Subcutaneous adipose tissue (tissue), 4 donors: ENCODE measurements around the gene GLRX3. TPM values are rescaled to one million over a fixed set of nuclear protein-coding genes. Genes with fewer than 3 reads are reported as not detected.

Experiments used
- CTCF ChIP-seq: fragments of 450-650 bp; IDR thresholded peaks from one replicate; pipeline ENCODE4 v1.5.1; 2016; ENCODE audit warnings: low read depth, mild to moderate bottlenecking, control low read depth, antibody characterized with exemption, moderate library complexity
- total RNA-seq, 4 donors: library from RNA; depleted of rRNA; stranded (reverse); fragments of >200 nt; gene quantifications; one replicate each; pipeline ENCODE4 v1.1.0, GENCODE V29; 2016

GLRX3 gene
- total RNA-seq, 4 donors from 2014 or later: 39.0 to 58.0 (median 45.1) TPM

DNA sequence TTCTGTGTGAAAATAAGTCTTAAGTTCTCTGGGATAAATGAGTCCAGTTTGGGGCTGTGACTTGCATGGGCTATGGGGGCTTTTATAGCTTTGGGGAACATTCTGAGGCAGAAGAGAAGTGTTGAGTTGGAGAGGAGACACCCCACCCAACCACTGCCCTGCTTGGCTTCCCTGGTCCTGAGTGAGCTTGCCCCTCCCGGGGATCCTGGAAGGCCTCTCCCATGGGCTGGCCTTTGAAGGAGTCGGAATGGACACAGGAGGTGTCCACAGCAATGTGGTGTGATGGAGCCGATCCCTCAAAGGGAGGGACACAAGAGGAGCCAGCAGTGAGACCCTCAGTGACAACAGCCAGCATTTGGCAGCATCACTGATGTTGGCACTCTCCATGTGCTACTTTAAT is 89.8 kb downstream of the GLRX3 start:
- TF ChIP-seq CTCF: no peak

GRCh38 chr10:130227883-130228282 is 91.7 kb downstream of the GLRX3 start:
- no peak for TF ChIP-seq CTCF

Other genes starting within 250 kb of the GLRX3 start
- 10 to 100 TPM; 29.1 to 50.9 (median 43.9) TPM for gene EBF3, start 172.1 kb upstream of the GLRX3 start, total RNA-seq
- 1 to 10 TPM; 1.1 to 4.9 (median 1.4) TPM for gene C10orf143, start 25.6 kb upstream of the GLRX3 start, total RNA-seq